Spleen (tissue), 11 donors: Measurements from ENCODE around the gene SNRNP70. TPM values are rescaled to one million over a fixed set of nuclear protein-coding genes. Genes with fewer than 3 reads are reported as not detected.

Source experiments
- DNase-seq: peaks from one replicate; pipeline ENCODE4 v3.0.0-alpha.2; 2020
- H3K27ac ChIP-seq, 8 donors: fragments of 200-600 bp; sonication (generic) in 7 of 8; 1 replicate in 4 of 8; 2 replicates in 4 of 8; pipeline versions ENCODE4 v1.5.0 to v1.8.0; 2016 to 2021; ENCODE audit warnings: inconsistent platforms in 4 of 8, mild to moderate bottlenecking in 4 of 8, moderate library complexity in 1 of 8
- H3K27me3 ChIP-seq, 7 donors: fragments of 200-600 bp; sonication (generic) in 6 of 7; replicated peaks in 1 of 7; 1 replicate in 4 of 7; 2 replicates in 3 of 7; pipeline versions ENCODE4 v1.5.0 to v1.8.0; 2016 to 2021; ENCODE audit warnings: inconsistent platforms in 3 of 7, mild to moderate bottlenecking in 1 of 7
- H3K36me3 ChIP-seq, 6 donors: fragments of 200-600 bp; sonication (generic) in 5 of 6; 1 replicate in 4 of 6; 2 replicates in 2 of 6; pipeline versions ENCODE4 v1.5.0 to v1.8.0; 2016 to 2021; ENCODE audit warnings: inconsistent platforms in 2 of 6
- H3K4me1 ChIP-seq, 6 donors: fragments of 200-600 bp; sonication (generic) in 5 of 6; 1 replicate in 3 of 6; 2 replicates in 3 of 6; pipeline versions ENCODE4 v1.5.0 to v1.8.0; 2016 to 2021; ENCODE audit warnings: inconsistent platforms in 3 of 6
- H3K4me3 ChIP-seq, 8 donors: fragments of 200-600 bp; sonication (generic) in 7 of 8; 1 replicate in 4 of 8; 2 replicates in 4 of 8; pipeline versions ENCODE4 v1.5.0 to v1.8.0; 2016 to 2021; ENCODE audit warnings: inconsistent platforms in 4 of 8, mild to moderate bottlenecking in 4 of 8, moderate library complexity in 2 of 8
- H3K9me3 ChIP-seq, 8 donors: fragments of 200-600 bp; sonication (generic) in 7 of 8; 1 replicate in 4 of 8; 2 replicates in 4 of 8; pipeline versions ENCODE4 v1.5.0 to v1.8.0; 2016 to 2021; ENCODE audit warnings: inconsistent platforms in 4 of 8
- POLR2A ChIP-seq, 3 donors: fragments of 450-650 bp; IDR thresholded peaks; one replicate each; pipeline ENCODE4 v1.5.1; 2017; ENCODE audit warnings: antibody characterized with exemption in 3 of 3, mild to moderate bottlenecking in 1 of 3
- POLR2AphosphoS5 ChIP-seq, 3 donors: sonication (generic); formaldehyde crosslinking; IDR thresholded peaks; one replicate each; pipeline ENCODE4 v1.5.1; 2017; ENCODE audit warnings: antibody characterized with exemption in 3 of 3
- WGBS, 5 donors: extraction: QIAGEN DNeasy Blood & Tissue Kit in 3 of 5; methylation state at CpG; one replicate each; pipeline versions ENCODE4 v1.1.5 to v1.1.7; 2013 to 2018; 5-methylcytosine and 5-hydroxymethylcytosine counted together
- intact Hi-C: fragments of 100-400 bp; cut with DNase I; formaldehyde crosslinking; loops from one replicate; pipeline ENCODE4 v1.15.0; 2023; ENCODE audit warnings: low total_unique reads
- polyA plus RNA-seq, 3 donors: library from polyadenylated mRNA; stranded (reverse); fragments of 200-250 nt; gene quantifications; one replicate each; pipeline ENCODE4 v1.2.1, GENCODE V29; 2013
- total RNA-seq, 7 donors: library from RNA; depleted of rRNA in 3 of 7; stranded (reverse); fragments of >200 nt in 3 of 7; fragmentation: NEBNext Ultra II Directional in 4 of 7; extraction: Animal tissue kit (Norgen Biotek cat#: 25700) in 4 of 7; gene quantifications; one replicate each; pipeline versions ENCODE4 v1.1.0 to v1.2.1, GENCODE V29; 2016 to 2021
- TF ChIP-seq, protein P1 (sequence below), 11 experiments: fragments of 200-600 bp in 7 of 11; fragments of 450-650 bp in 4 of 11; sonication (generic) in 4 of 11; IDR thresholded peaks in 8 of 11; conservative IDR thresholded peaks in 3 of 11; 1 replicate in 7 of 11; 2 replicates in 4 of 11; pipeline versions ENCODE4 v1.4.0 to v1.8.0; 2016 to 2021; ENCODE audit warnings: antibody characterized with exemption in 11 of 11, inconsistent platforms in 4 of 11, mild to moderate bottlenecking in 1 of 11
- donor health status: healthy with polysubstance abuse.
- donor health status: DM: no; HTN: no; CAD: no; lungs with moderate emphysema.
- donor health status: DM: no; HTN: no; CAD: no.
- donor health status: Bipolar disorder and iron deficiency.
- donor health status: healthy.
- donor health status: DM: no; HTN: no; CAD: no.
- donor health status: DM: yes; HTN: yes; CAD: no.

The SNRNP70 gene
- total and polyA plus RNA-seq, 10 donors = 198 to 559 (median 272) TPM

DNA sequence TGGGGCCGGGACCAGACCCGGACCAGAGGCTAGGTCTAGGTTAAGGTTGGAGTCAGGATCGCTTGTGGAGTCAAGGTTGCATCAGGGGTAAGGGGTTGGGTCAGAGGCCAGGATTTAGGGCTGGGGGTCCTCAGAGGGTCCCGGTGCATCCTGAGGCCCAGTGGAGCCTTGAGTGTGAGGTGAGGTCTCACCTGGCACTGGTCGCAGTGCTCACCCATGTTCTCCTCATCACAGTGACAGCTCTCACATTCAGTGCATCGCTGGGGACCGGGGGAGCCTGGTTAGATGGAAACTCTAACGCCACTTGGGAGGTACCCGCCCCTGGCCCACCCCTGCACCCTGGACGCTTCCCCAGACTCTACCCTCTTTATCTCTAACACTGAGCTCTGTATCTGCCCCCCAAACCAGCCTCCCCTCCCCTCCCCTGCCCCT is 66.9 kb downstream of the SNRNP70 start:
- no peak for DNase-seq
- Histone ChIP-seq H3K9me3 (peaks cover 0 to 6% (median 0%) of the 10 kb centered on the region in 8 donors), H3K4me1 (peaks cover 16 to 51% (median 40%) of the 10 kb centered on the region in 6 donors), H3K4me3 (peak overlapping the region in 1 of 8 donors; percentile 75), H3K36me3 (no peaks in the 10 kb centered on the region), H3K27ac (peak overlapping the region in 1 of 8 donors; percentile 76), H3K27me3 (peaks cover 0 to 68% (median 26%) of the 10 kb centered on the region in 7 donors)
- TF ChIP-seq, protein P1, sequence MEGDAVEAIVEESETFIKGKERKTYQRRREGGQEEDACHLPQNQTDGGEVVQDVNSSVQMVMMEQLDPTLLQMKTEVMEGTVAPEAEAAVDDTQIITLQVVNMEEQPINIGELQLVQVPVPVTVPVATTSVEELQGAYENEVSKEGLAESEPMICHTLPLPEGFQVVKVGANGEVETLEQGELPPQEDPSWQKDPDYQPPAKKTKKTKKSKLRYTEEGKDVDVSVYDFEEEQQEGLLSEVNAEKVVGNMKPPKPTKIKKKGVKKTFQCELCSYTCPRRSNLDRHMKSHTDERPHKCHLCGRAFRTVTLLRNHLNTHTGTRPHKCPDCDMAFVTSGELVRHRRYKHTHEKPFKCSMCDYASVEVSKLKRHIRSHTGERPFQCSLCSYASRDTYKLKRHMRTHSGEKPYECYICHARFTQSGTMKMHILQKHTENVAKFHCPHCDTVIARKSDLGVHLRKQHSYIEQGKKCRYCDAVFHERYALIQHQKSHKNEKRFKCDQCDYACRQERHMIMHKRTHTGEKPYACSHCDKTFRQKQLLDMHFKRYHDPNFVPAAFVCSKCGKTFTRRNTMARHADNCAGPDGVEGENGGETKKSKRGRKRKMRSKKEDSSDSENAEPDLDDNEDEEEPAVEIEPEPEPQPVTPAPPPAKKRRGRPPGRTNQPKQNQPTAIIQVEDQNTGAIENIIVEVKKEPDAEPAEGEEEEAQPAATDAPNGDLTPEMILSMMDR (IDR thresholded peaks at IDR 0.05 in 8 of 11, conservative IDR thresholded peaks at IDR 0.05 in 3 of 11) = no peak
- TF ChIP-seq POLR2AphosphoS5 (IDR thresholded peaks at IDR 0.05) (no peak), POLR2A (IDR thresholded peaks at IDR 0.05) (no peak)
- intact Hi-C loops = no loop called here
- WGBS, 5 donors = 20 to 33% (median 27%) methylated on average over 10 of the region's 10 CpGs

- intact Hi-C loops = no loop called here
- Histone ChIP-seq H3K36me3 (no peaks in the 10 kb centered on the region), H3K27me3 (peaks cover 0 to 68% (median 25%) of the 10 kb centered on the region in 7 donors), H3K27ac (no peak overlapping the region), H3K4me1 (peaks cover 15 to 58% (median 48%) of the 10 kb centered on the region in 6 donors), H3K4me3 (no peak overlapping the region), H3K9me3 (peaks cover 0 to 6% (median 0%) of the 10 kb centered on the region in 8 donors)
- WGBS, 5 donors = 75 to 85% (median 83%) methylated on average over 9 to 10 of the region's 10 CpGs
- no peak for DNase-seq
- TF ChIP-seq POLR2A (IDR thresholded peaks at IDR 0.05) (no peak), POLR2AphosphoS5 (IDR thresholded peaks at IDR 0.05) (no peak)
- TF ChIP-seq, protein P1 (IDR thresholded peaks at IDR 0.05 in 8 of 11, conservative IDR thresholded peaks at IDR 0.05 in 3 of 11) = no peak
Observed at GRCh38 chr19:49153167-49153809, 68.0 kb downstream of the SNRNP70 start.

DNA sequence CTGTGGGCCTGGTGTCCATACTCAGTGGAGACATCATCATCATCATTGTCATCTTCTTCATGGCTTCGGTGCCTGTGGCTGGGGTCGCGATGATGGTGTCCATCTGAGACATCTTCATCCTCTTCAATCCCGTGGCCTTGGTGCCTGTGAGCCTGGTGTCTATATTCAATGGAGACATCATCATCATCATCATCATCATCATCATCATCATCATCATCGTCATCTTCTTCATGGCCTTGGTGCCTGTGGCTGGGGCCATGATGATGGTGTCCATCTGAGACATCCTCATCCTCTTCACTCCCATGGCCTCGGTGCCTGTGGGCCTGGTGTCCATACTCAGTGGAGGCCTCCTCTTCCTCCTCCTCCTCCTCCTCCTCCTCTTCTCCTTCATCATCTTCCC is 69.0 kb downstream of the SNRNP70 start:
- H3K27ac ChIP-seq = no peak overlapping the region
- H3K9me3 ChIP-seq = peaks cover 0 to 6% (median 0%) of the 10 kb centered on the region in 8 donors
- 93 to 100% (median 93%) methylated on average over 6 of the region's 6 CpGs for WGBS, 5 donors
- H3K4me3 ChIP-seq = no peak overlapping the region
- TF ChIP-seq POLR2A (IDR thresholded peaks at IDR 0.05) = no peak
- H3K36me3 ChIP-seq = no peaks in the 10 kb centered on the region
- H3K4me1 ChIP-seq = peaks cover 10 to 54% (median 43%) of the 10 kb centered on the region in 6 donors
- intact Hi-C loops = no loop called here
- peaks cover 0 to 68% (median 21%) of the 10 kb centered on the region in 7 donors for H3K27me3 ChIP-seq
- DNase-seq = no peak

DNA sequence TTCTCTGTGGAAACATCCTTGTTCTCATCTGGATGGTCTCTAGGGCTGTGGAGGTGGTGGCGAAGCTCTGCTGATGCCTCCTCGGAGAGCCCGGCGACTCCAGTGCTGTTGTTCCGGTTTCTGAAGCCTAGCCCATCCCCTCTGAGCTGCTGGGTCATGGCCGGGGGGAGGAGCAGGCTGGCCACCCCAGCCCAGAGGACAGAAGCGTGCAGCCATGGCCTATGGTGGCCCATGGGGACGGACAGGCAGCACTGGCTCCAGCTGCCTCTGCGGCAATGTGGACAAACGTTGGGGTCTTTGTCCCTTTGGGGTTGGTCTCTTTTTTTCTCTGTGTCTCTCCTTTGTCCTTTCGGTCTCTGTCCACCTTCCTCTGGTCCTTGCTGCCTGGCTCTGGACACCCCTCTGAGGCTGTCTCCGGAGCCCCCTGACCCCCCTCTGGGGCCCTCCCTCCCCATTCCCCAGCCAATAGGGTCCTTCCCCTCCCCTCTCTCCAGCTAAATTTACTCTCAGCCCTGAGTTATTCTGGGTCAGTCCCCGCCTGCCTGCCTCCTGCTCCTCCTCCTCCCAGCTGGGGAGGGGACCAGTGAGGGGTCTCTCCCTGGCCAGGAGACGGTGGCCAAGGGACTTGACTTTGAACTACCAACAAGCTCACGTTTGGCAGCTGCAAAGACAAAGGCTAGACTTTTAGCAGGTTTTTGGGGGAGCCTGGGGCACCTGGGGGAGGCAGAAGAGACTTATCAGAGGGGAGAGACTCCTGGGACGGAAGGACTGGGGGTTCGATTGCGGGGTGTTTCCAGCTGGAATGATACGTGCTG is 70.0 kb downstream of the SNRNP70 start, which contains the start of gene HRC:
Gene HRC, minus strand, starts transcription at position 392 of the 815 bp plus-strand sequence. Its CDS starts 159 bp downstream, at position 233.
- DNase-seq = no peak
- WGBS, 5 donors = 52 to 69% (median 66%) methylated on average over 15 to 19 of the region's 19 CpGs
- Histone ChIP-seq H3K36me3 (no peaks in the 10 kb centered on the region), H3K9me3 (peaks cover 0 to 6% (median 0%) of the 10 kb centered on the region in 8 donors), H3K4me1 (peaks cover 3 to 45% (median 33%) of the 10 kb centered on the region in 6 donors), H3K4me3 (no peak within 1 kb of the TSS), H3K27me3 (peaks cover 0 to 68% (median 20%) of the 10 kb centered on the region in 7 donors), H3K27ac (no peak within 1 kb of the TSS)
- TF ChIP-seq POLR2AphosphoS5 (IDR thresholded peaks at IDR 0.05) = peak in 1 of 3 donors; percentile 20
- TF ChIP-seq, protein P1 (IDR thresholded peaks at IDR 0.05 in 8 of 11, conservative IDR thresholded peaks at IDR 0.05 in 3 of 11) = no peak
- intact Hi-C loops = no loop called here
